GM18502 (cell line): ENCODE results near the gene AMFR.
"Not testable (repeated sequence)": the region's sequence is repeated elsewhere in the genome, so short reads cannot be mapped to it uniquely, and the experiment has no call there.

Experiments
- ATAC-seq: cut with Tn5 transposase; IDR thresholded peaks from one replicate; pipeline ENCODE4 v1.9.1; 2021; ENCODE audit warnings: mild to moderate bottlenecking; ENCODE audit not compliant: unreplicated experiment, poor library complexity

Gene AMFR

GRCh38 chr16:56399486-56399885, 25.9 kb downstream of the AMFR start:
- no peak for ATAC-seq

- no peak for ATAC-seq
These were observed 26.3 kb downstream of the AMFR start for GRCh38 chr16:56399047-56399446.

- not testable (repeated sequence) for ATAC-seq
These were observed 28.6 kb downstream of the AMFR start for GRCh38 chr16:56396724-56397123.

GRCh38 chr16:56389554-56389953, 35.8 kb downstream of the AMFR start:
- no peak for ATAC-seq

- no peak for ATAC-seq
These were observed 37.1 kb downstream of the AMFR start for GRCh38 chr16:56388209-56388608.

GRCh38 chr16:56387396-56387795, 37.9 kb downstream of the AMFR start:
- ATAC-seq: no peak

- ATAC-seq: no peak
These were observed 41.1 kb downstream of the AMFR start for GRCh38 chr16:56384074-56384721.

- ATAC-seq: no peak
These were observed 42.4 kb downstream of the AMFR start for GRCh38 chr16:56382901-56383355.

- ATAC-seq: no peak
These were observed 42.9 kb downstream of the AMFR start for GRCh38 chr16:56382459-56382858.

GRCh38 chr16:56380778-56381485, 44.4 kb downstream of the AMFR start:
- not testable (repeated sequence) for ATAC-seq

GRCh38 chr16:56379044-56379443, 46.3 kb downstream of the AMFR start:
- not testable (repeated sequence) for ATAC-seq

GRCh38 chr16:56375792-56376191, 49.6 kb downstream of the AMFR start:
- ATAC-seq: not testable (repeated sequence)

GRCh38 chr16:56373003-56373402, 52.3 kb downstream of the AMFR start:
- ATAC-seq: no peak

GRCh38 chr16:56372013-56372634, 53.2 kb downstream of the AMFR start:
- no peak for ATAC-seq

GRCh38 chr16:56371660-56371937, 53.7 kb downstream of the AMFR start:
- no peak for ATAC-seq

GRCh38 chr16:56370875-56371659, 54.3 kb downstream of the AMFR start:
- ATAC-seq: no peak

- no peak for ATAC-seq
These were observed 55.0 kb downstream of the AMFR start for GRCh38 chr16:56370185-56370874.

- ATAC-seq: no peak
These were observed 56.1 kb downstream of the AMFR start for GRCh38 chr16:56369202-56369601.

GRCh38 chr16:56368545-56368944, 56.8 kb downstream of the AMFR start:
- ATAC-seq: no peak

GRCh38 chr16:56367764-56368163, 57.6 kb downstream of the AMFR start:
- no peak for ATAC-seq
